Superior temporal gyrus (tissue), 1 donor: ENCODE measurements around the gene PDE6B.
"Not testable (repeated sequence)": the region's sequence is repeated elsewhere in the genome, so short reads cannot be mapped to it uniquely, and the experiment has no call there.

Experiments
- DNase-seq: peaks from one replicate; pipeline ENCODE4 v3.0.0-alpha.2; 2016; ENCODE audit errors: extremely low spot score

PDE6B gene

DNA sequence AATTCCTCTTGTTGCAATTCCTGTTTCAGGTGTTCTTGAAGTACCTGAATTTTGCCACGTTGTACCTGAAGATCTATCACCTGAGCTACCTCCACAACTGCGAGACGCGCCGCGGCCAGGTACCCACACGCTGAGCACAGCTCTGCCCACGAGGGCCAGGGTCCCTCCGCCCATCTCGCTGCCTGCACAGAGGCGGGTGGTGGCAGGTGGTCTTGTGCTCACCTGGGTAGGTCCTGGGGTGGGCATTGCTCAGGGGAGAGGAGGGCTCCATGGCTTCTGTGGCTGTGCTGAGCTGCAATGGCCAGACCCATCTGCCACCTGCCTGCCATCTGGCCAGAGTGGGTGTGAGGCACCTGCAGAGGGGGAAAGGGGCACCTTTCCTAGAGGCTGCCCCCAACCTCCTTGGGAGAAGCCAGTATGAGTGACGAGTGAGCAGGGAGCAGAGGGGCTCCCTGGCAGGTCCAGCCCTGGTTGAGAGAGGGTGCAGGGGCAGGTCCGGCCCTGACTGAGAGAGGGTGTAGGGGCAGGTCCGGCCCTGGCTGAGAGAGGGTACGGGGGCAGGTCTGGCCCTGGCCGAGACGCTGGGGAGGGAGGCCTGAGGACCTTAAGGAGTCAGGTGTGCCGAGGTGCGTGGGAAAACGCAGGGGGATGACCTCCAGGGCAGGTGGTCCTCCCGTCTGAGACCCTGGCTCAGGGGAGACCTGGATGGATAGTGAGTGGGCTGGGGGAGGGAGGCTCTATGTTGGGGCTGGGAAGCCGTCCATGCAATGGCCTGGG lies 10.7 kb downstream of the PDE6B start:
- no peak for DNase-seq

GRCh38 chr4:636628-637159 lies 11.3 kb downstream of the PDE6B start:
- no peak for DNase-seq

DNA sequence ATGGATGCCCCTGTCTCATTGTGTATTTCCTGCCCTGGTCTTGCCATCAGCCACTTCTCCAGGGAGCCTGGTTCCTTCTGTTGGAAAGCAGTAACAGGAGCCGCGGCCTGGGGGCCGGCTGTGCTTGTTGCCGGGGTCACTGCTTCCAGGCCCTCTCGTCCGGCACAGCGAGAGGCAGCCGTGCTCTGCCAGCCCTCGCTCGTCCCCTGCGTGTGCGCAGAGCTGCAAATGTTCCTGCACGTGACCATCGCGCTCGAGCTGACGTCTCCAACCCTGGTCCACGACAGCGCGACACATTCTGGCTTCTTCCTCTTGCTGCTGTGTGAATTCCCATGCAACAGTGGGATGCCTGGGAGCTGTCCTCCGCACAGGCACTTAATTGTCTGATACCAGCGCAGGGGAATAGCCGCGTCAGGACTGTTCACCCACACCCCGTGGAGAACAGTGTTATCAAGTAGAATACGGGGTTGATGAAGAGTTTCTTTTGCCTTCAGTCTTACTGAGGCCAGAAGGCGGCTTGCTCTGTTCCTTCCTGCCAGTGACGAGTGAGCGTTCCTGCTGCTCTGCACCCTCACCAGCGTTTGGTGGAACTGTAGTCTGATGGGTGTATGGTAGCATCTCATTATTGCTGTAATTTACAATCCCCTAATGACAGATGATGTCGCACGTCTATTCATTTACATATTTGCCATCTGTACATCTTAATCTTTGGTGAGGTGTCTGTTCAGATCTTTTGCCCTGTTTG lies 12.3 kb downstream of the PDE6B start:
- DNase-seq = no peak

- not testable (repeated sequence) for DNase-seq
Measured at GRCh38 chr4:642366-642765, 17.0 kb downstream of the PDE6B start.

DNA sequence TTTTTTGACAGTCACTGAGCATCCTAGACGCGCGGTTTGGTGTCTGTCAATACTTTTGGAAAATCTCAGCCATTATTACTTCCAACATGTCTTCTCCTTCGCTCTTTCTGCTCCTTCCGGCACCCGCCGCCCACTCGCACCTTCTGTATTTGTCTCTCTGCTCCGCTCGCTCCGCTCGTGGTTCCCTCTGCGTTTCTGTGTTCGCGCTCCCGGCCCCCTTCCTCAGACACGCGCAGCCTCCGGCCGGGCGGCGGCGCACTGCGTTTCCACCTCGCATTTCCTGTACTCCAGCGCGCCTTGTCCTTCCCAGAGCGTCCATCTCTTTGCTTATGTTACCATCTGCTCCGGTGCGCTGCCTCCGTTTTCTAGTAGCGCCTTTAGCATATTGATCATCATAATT lies 21.1 kb downstream of the PDE6B start:
- DNase-seq = no peak

GRCh38 chr4:647481-647880 lies 22.1 kb downstream of the PDE6B start:
- no peak for DNase-seq

DNA sequence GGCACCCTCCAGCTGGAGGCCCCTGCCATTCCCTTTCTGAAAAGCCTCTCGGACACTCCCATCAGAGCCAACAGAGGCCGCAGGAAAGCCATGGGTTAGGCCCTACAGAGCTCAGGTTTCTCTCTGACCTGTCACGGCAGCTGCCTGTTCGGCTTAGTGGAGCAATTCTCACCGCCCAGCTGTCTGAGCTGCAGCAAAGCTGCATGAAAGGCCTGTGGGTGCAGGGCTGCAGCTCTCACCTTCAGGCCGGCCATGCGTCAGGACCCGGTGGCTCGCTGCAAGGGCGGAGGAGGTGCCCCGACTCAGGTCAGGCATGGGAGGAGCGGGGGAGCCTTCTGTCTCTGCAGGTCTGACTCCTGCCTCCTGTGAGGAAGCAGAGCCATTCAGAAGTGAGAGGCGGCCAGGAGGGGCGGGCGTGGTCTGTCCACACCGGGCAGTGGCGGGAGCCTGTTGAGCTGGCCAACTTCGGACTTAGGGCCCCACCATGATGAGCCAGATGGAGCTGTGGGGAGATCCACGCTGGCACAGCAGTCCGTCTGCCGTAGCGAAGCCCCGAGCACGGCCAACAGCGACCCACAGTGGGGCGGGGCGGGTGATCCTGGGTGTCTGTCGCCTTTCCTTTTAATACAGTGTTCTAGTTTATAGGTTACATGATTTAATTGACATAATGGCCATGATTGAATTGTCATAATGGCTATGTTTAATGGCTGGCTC lies 23.4 kb downstream of the PDE6B start:
- no peak for DNase-seq

DNA sequence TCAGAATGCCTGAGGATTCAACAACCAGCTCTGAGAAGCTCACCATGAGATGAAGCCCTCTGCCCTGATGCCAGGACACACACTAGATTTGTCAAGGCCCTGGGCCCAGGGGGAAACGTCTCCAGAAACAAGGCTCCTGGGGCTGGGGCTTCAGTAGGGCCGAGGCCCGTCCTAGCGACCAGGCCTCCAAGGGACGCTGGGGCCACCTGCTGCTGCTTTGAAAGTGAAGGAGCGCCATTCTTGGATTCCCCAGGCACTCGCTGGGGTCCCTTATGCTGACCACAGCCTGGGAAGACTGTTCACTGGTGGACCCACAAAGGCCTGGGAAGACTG lies 23.9 kb downstream of the PDE6B start:
- no peak for DNase-seq

- DNase-seq = no peak
Measured at GRCh38 chr4:649751-650310, 24.5 kb downstream of the PDE6B start.

GRCh38 chr4:650461-650860 lies 25.1 kb downstream of the PDE6B start:
- DNase-seq = no peak

DNA sequence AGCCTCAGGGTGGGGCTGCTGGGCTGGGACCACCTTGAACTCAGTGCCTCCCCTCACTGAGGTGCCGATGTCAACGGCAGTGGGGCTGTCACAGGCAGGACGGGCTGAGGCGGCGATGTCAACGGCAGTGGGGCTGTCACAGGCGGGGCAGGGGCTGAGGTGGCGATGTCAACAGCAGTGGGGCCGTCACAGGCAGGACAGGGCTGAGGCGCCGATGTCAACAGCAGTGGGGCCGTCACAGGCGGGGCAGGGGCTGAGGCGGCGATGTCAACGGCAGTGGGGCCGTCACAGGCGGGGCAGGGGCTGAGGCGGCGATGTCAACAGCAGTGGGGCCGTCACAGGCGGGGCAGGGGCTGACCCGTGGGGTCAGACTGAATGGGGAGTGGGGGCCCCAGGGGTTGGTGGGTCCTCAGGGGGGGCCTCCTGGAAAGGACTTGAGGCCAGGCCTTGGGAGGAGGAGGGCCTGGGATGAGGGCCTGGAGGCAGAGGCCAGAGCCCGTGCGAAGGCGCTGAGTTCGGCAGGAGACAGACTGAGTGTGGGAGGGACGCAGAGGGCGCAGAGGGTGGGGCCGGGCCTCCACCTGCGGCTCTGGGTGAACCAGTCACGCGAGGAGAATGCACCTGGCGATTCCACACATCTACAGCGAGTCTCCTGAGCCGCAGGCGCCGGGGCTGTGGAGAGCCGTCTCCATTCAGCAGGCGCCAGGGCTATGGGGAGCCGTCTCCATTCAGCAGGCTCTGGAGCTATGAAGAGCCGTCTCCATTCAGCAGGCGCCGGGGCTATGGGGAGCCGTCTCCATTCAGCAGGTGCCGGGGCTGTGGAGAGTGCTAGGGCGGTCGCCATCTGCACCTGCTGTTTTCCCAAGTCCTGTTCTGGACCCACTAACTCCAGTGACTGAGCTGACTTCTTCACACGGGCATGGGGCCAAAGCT lies 25.8 kb downstream of the PDE6B start:
- peak; percentile 74 for DNase-seq

DNA sequence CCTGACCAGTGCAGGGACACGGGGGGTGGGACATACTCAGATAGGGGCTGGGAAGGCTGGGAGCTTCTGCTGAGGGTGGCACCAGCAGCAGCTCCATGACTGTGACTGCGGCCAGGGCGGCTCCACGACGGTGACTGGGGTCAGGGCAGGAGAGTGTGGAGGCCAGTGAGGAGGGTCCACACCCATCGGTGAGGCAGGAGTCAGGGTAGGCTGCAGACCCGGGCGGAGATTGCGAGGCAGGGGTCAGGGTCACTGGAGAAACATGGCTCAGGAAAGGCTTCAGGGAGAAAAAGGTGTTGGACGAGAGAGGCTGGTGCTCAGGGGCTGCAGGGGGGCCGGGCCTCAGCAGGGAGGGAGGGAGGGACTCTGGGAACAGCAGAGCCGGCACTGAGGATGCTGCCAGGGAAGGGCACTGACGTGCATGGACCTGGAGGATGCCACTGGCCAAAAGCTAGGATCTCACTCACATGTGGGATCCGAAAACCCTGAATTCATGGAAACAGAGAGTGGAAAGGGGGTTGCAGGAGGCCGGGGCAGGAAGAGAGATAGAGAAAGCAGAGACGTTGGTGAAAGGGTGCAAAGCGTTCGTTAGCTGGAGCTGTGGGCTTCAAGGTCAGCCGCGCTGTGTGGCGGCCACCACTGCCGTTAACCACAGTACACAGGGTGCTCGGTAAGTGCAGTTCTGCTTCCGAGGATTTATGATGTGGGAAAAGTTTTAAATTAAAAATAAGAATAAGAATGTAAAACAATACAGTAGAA lies 26.7 kb downstream of the PDE6B start:
- DNase-seq = no peak

DNA sequence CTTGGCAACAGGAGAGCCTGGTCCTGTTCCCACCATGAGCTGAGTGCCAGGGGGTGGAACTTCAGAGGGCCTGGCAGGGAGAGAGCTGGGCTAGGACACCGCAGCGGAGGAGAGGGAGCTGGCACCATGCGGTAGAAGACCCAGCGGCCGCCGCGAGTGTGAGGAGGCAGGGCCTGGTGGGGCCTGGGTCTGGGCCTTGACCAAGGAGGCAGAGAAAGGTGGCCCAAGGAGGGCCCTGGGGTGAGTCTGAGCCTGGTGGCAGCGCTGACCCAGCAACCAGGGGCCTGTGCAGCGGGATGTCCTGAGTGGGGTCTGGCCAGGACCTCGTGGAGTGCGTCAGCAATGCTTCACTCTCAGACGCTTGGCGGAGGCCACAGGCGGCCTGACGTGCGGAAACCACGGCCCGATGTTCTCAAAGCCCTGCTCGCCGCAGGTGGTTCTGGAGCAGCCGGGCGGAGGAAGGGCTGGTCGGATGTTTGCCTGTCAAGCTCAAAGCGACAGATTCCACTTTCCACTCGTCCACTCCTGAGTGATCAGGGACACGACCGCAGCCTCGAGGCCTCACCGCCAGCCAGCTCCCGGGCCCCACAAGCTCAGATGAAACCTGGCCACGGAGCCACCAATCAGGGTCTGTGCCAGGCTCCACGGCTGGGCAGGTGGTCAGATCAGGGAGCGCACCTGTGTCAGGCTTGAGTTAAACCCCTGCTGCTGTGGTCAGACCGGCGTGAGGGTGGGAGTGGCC lies 27.9 kb downstream of the PDE6B start:
- DNase-seq = no peak

DNA sequence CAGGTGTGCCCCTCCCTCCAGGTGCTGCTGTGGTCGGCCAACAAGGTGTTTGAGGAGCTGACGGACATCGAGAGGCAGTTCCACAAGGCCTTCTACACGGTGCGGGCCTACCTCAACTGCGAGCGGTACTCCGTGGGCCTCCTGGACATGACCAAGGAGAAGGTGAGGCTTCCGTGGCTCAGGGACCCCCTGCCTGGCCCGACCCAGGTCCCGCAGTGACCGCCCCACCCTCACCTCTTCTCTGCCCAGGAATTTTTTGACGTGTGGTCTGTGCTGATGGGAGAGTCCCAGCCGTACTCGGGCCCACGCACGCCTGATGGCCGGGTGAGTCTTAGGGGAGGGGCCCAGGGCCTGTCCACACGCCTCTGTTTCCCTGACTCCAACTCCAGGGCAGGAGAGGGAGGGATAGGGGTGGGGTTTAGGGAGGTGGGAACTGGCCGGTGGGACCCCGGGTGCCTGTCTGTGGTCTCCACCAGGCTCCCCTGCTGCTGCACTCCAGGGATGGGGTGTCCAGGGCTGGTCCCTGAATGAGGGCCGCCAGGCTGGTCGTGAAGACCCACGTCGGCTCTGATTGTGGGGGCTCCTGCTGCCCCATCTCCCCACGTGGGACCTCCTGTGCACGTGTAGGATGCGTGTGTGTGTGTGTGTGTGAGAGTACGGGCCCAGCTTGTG lies 28.6 kb downstream of the PDE6B start:
- no peak for DNase-seq

DNA sequence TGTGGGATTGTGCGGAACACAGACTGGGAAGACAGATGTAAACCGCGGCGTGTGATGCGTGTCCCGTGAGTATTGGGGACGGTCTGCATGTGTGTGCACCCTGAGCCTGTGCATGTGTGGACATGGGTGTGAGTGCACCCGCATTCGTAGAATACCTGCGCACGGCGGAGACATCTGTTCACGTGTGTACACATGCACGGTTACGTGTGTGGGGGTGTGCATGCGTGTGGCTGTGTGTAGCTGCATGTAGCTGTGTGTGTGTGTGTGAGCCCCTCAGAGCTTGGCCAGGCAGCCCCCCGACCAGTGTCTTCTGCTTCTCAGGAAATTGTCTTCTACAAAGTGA lies 29.1 kb downstream of the PDE6B start:
- DNase-seq = no peak

GRCh38 chr4:654871-655463 lies 29.6 kb downstream of the PDE6B start:
- no peak for DNase-seq

DNA sequence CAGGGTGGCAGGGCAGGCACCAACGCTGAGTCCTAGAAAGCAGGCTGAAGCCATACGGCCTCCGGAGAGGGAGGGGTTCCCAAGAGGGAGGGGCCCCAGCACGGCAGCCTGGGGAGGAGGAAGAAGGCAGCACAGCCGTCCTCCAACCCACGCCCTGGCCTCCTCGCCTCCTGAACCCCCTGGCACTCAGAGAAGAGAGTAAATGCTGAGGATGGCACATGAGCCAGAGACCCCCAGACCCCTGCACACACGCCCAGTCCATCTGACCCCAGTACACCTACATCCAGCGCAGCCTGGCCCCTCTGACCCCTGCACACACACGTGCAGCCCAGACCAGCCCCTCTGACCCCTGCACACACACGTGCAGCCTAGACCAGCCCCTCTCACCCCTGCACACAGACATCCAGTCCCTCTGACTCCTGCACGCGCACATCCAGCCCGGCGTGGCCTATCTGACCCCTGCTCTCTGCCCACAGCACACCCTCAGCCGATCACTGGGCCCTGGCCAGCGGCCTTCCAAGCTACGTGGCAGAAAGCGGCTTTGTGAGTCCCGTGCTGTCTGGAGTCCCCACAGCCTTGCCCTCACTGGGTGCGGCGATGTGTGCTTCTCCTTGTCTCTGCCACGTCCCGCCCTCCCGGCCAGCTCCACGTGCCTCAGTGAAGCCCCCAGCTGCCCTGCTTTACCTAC lies 30.2 kb downstream of the PDE6B start:
- DNase-seq = no peak
